SKM-1 treated with dmso at 0.1 percent for 144 hours (cell line): ENCODE results near the gene HSPB7.
A peak's percentile ranks its signal among the peaks of the same experiment; 100 is the strongest.
"Not testable (repeated sequence)": the region's sequence is repeated elsewhere in the genome, so short reads cannot be mapped to it uniquely, and the experiment has no call there.

ENCODE experiments used
- DNase-seq: peaks from one replicate; lab custom pipeline; 2025; ENCODE audit not compliant: unreplicated experiment; lab: John Stamatoyannopoulos, UW

The HSPB7 gene

DNA sequence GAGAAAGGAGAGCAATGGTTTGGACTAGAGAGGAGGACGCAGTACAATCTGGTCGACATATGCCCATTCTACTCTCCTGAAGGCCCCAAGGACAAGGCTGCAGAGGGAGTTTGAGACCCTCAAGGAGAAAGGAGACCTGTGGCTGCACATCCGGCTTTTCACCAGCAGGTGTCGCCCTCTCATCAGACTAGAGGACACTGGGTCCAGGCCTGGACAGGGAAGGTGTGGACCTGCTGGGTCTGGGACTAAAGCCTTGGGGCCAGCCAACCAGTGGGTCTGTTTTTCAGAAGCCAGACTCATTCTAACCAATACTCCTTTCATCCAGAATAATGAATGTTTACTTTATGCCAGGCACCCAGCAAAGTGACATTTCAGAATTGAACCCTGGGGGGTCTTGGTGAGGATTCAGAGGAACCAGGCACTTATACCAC is 8.8 kb downstream of the HSPB7 start:
- peak; percentile 45 for DNase-seq

DNA sequence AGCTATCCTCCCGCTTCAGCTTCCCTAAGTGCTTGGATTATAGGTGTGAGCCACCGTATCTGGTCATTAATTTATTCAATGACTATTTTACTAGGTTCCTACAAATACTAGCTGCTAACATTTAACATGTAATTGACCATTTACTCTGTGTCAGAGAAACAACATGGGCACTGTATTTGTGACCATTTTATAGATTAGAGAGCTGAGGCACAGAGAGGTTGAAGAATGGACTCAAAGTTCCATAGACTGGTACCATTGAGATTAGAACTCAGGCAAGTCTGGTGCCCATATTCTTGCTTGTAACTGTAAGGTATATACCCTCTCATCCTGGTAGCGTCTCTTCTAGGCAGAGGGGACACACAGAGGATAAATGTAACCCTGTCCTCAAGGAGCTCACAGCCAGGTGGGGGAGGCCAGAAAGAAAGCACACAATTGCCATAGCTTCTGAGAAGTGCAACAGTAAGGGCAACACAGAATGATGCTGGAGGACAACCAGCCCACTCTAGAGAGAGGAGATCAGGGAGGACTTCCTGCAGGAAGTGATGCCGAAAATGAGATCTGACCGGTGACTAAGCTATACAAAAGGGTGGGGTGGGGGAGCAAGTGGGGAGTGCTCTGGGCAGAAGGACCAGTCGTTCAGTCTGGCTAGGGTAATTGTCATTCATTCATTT is 10.0 kb downstream of the HSPB7 start:
- no peak for DNase-seq

DNA sequence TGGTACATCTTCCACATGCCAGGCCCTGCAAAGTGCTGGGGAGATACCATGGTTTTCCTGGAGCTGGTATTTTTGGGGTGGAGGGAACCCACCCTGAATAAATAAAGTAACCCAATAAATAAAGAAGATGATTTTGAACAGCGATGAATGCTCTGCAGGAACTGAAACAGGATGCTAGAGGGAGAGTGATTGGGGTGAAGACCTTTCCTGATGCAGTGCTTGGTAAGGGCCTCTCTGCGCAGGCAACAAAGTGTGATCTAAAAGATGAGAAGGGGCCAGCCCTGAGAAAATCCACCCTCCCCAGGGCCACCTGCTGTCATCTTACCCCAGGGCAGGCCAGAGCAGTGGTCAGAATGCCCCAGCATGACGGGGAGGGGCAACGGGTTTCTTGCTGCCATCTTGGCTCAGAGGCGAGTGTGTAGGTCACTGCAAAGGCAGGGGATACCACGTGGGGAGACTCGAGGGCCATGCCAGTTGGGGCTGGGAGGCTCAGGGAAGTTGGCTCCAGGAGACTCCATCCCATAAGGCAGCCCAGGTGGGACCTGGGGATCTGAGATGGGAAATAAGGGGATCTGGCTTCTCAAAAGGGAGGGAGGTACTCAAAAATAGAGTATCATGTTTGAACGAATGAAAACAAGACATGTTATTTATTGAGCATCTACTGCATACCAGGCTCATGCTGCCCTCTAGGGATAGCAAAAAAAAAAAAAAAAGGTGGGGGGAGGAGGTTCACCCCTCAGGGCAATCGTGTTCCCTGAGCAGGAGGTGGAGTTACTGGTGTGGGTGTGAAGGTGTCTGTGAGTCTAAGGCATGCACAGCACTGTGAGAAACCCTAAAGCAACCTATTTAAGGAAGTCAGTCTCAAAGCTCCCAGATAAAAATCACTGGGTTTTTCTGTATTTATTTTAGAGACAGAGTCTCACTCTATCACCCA is 11.0 kb downstream of the HSPB7 start:
- DNase-seq, result no peak

DNA sequence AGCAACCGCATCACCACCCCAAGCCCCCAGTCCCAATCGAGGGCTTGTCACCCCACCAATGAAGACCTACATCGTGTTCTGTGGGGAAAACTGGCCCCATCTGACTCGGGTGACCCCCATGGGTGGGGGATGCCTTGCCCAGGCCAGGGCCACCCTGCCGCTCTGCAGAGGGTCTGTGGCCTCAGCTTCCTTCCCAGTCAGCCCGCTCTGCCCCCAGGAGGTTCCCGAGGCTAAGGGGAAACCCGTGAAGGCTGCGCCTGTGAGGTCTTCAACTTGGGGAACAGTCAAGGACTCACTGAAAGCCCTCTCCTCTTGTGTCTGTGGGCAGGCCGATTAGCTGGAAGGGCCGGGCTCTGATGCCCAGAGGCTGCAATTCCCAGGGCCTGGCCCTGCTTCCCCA is 11.8 kb downstream of the HSPB7 start:
- DNase-seq, result no peak

DNA sequence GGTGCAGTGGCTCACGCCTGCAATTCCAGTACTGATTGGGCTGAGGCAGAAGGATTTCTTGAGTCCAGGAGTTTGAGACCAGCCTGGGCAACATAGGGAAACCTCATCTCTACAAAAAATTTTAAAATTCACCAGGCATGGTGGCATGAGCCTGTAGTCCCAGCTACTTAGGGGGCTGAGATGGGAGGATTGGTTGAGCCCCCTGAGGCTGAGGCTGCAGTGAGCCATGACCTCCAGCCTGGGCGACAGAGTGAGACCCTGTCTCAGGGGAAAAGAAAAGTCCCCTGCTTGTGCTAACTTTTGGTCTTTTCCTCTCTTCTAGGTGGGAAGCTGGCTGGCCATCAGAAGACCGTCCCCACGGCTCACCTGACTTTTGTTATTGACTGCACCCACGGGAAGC is 12.2 kb downstream of the HSPB7 start:
- DNase-seq, result no peak

DNA sequence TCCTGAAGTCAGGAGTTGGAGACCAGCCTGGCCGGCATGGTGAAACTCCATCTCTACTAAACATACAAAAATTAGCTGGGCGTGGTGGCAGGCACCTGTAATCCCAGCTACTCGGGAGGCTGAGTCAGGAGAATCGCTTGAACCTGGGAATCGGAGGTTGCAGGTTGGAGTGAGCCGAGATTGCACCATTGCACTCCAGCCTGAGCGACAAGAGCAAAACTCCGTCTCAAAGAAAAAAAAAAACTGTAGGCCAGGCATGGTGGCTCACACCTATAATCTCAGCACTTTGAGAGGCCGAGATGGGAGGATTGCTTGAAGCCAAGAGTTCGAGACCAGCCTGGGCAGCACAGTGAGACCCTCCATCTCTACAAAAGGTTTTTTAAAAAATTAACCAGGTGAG is 16.6 kb downstream of the HSPB7 start:
- DNase-seq, result not testable (repeated sequence)

DNA sequence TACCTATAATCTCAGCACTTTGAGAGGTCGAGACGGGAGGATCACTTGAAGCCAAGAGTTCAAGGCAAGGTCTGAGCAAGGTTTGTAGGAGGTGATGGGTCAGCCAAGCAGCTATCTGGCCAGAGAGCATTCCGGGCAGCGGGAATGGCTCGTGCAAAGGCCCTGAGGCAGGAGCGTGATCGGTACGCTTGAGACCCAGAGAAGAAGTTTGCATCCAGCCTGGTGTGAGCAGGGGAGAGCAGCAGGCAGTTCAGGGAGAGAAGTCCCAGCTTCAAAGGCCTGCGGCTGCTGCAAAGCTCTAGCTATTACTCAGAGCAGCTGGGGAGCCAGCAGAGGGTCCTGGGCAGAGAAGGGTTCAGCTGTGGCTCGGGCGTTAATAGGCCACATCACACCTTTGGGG is 18.9 kb downstream of the HSPB7 start:
- no peak for DNase-seq

DNA sequence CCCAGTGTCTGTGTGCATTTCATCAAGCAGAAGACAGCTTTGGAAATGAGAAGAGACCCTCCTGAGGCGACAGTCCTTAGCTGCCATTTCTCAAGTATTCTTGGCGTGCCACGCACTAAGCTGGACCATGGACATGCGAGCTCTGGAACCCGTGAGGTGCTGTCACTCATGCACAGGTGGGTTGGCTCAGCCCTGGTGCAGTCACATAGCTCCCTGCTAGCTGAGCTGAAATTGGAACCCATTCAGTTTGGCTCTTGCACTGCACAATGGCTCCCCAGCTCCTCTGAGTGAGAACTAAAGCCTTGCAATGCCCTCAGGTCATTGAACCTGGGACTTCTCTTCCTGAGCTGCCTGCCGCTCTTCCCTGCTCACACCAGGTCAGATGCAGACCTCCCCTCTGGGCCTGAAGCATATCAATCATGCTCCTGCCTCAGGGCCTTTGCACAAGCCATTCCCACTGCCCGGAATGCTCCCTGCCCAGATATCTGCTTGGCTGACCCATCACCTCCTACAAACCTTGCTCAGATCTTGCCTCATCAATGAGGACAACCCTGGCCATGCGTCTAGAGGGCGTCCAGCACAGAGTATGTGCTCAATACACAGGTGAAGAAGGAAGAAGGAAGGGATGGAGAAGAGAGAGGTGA is 20.1 kb downstream of the HSPB7 start:
- DNase-seq, result no peak

DNA sequence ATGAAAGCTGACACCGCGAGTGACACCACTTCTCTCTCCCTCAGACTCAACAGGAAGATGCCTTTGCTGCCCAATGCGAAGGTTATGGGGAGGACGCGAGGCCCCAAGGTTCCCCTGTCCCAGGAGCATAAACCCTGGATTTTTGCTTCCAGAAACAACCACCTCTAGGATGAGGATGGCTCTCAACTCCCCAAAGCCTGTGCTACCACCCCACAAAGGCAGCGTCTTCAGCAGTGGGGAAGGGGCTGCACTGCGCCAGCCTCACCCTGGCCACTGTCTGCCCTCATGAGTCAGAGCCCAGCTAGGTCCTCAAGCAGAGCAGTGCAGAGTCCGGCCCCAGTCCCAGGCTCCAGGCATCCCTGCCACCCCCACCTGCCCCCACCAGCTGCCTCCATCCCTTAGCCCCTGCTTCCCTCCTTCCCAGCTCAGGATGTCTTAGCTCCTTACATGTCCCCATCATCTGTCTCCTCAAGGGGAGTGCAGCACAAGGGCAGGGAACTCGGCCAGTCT is 20.7 kb downstream of the HSPB7 start:
- no peak for DNase-seq

DNA sequence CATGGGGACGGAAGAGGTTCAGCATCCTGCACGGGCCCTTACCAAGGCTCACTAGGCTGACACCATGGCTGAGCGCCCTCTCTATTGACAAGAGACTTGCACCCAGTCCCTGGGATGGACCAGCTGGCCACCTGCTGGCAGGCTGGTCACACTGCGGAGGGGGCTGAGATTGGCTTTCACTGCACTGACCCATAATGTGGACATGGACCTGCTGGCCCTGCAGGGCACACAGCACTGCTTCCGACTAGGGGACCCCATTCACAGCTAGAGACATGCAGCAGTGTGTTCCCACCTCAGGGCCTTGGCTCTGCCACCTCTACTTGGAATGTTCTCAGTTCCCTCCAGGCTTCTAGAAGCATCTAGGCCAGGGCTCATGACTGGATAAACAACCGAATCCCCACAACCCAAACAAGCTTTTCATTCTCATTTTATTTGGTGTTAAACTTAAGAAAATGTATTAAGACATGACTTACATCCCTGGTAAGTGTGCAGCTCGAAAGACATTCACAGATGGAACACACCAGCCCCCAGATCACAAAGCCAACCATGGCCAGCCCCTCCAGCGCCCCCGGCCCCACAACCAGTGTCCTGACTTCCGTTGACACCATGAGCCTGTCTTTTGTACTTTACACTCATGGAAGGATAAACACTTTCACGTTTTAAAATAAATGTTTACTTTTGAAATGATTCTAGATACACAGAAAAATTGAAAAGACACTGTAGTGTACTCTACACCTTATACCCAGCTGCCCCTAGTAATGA is 23.1 kb downstream of the HSPB7 start:
- peak; percentile 6 for DNase-seq

DNA sequence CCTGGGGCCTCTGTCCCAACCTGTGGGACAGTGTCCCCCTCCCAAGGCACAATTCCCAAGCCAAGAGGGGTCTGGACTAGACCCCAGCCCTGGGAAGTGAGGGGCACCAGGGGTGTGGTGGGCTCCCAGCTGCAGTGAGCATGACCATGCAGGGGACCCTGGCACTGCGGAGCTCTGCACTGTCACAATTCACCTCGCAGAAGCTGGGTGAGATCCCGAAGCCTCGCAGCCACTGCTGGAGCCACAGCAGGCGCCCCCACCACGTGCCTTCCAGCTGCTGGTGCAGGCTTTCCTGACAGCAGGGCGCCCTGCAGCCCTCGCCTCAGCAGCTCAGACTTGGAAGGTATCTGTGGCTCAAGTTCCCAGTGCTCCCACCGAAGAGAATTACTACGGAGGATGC is 23.8 kb downstream of the HSPB7 start:
- DNase-seq, result no peak

DNA sequence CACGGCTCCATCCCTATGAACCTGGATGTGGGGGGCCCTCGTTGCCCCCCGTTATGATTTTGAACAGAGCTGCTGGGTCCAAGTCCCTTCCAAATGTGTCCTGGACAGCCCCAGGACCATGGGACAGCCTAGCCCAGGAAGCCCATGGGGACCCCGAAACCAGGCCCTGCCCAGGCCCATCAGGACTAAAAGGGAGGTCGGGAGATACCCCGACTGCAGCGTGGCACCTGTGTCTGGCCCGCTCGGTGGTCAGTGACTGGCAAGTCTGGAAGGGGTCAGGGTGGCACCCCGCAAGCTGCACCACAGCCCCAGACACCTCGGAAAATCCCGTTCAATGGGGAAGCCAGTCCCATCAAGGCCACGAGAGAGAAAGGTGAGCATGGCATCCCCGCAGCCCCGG is 24.2 kb downstream of the HSPB7 start:
- no peak for DNase-seq

DNA sequence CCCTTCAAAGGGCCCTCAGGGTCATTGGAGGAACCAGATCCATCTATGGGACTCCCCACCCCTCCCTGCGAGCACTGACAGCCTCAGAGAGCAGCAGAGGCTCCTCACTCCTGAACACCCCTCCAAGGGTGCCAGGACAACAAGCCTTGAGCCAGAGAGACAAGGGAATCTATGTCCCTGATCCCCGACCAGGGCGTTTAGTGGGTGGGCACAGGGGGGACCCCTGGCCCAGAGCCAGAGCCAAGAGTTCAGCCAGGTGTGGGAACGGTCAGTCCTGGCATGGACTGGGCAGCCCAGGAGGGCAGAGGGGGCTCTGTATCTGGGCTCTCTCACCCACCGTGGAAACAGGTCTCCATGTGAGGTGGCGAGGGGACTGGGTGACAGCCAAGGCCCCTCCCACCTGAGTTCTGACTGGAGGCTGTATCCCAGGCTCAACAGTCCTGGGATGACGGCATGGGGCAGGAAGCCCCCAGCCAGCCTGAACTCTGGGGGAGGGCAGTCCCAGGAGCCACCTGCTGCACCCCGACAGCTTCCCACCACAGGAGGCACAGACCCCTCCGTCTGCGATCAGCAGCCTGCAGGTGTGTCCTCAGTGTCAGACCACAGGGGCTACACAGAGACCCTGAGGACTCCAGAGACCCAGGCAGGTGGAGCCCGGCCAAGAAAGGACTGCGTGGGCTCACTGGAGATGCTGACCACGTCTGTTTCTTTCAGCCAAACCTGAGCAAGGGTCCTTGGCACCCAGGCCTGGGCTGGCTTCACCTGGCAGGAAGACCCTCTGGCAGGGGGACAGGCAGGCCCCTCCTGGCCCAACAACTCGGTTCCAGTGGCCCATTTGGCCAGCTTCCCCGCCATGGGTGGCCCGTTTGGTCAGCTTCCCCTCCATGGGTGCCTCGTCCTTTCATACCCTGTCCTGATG is 25.0 kb downstream of the HSPB7 start:
- DNase-seq, result no peak

DNA sequence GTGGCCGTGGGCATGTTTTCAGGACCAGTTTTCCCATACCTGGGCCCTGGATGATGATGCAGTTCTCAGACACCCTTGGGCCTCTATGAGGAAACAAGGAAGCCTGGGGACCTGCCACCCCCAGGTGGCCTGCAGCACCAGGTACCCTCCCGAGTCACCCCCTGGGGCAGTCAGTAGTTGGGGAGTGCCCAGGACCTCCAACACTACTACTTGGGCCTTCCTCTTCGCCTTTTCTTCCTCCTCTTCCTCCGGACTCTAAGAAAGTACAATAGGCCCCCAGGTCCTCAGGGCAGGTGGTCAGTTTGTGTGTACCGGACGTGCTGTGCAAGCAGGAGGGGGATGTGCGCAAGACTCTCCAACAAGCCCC is 25.7 kb downstream of the HSPB7 start:
- DNase-seq, result no peak

DNA sequence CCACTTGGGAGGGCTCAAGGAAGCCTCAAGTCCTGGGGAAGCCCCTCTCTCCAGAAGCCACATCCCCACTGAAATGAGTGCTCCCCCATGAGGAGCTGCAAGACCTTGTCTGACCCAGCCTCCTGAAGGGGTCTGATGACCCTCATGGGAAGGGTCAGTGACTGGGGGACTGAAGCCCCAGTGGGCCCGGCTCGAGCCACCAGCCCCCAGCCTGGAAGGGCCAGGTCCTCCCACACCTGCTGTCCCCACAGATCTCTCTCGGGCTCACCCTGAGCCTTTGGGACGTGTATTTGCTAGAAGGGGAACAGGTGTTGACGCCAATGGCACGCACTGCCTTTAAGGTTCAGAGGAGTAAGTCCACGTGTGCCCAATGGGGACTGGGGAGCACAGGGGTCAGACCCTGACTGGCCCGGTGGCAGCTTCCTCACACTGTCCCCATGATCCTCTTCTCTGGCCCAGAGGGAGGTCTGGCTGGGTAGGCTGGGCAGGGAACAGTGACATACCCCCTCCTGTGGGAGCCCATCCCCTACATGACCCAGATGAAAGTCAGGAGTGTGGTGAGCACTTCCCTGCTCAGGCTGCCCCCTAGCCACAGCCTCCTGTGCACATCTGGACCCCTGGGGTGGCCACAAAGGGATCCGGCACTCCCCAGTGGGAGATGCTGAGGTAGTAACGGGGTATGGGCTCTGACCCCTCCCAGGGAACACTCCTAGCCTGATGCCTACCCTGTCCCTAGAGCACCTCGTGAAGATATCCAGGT is 26.2 kb downstream of the HSPB7 start:
- no peak for DNase-seq

DNA sequence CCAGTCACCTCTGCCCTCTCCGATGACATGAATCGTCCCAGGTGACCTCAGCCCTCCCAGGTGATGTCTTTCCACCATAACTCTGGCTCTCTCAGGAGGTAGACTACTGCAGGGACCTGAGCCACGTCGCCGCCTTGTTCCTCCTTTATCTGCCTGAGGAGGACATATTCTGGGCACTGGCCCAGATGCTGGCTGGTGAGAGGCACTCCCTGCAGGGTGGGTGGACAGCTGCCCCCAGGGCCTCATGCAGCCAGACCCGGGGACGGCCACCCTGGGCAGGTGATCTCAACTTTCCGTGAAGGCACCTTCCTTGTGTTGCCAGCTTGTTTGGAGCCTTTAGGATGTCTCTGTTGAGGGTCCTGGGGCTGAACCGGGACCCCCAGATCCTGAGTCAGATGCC is 28.1 kb downstream of the HSPB7 start:
- DNase-seq, result no peak

DNA sequence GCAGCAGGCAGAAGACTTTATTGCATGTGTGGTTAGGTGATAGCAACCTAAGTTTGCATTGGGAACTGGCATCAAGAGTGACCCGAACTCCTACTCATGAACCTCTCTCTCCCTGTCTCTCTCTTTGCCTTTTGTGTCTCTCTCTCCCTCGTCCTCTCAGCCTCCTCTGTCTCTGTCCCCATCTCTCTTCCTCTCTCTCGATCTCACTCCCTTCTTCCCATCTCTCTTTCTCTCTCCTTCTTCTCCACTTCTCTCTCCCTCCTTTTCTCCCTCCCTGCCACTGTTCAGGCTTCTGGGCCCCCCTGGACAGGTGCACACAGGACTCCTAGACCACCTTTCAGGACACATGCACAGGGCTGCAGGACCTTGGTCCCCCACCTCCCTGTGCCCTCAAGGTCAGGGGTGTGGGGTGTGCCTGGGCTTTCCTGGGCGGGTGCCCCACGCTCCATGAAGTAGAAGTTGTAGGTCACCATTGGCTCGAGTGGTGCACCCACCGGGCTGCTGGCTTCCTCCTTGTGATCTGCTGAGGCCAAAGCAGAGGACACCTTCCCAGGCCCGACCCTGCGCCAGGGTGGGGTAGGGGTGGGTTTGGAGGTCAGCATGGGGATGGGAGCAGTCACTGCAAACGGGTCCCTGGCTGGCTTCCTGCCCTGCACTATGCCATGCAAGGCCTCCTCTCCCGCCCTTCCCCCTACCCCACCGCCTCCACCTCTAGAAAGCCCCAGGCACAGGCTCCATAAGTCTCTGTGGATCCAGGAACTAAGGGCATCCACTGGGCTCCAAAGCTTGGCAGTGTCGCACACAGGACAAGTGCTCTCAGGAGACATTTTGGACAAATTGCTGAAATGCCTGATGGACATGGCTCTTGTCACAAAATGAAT is 28.7 kb downstream of the HSPB7 start:
- DNase-seq, result no peak

DNA sequence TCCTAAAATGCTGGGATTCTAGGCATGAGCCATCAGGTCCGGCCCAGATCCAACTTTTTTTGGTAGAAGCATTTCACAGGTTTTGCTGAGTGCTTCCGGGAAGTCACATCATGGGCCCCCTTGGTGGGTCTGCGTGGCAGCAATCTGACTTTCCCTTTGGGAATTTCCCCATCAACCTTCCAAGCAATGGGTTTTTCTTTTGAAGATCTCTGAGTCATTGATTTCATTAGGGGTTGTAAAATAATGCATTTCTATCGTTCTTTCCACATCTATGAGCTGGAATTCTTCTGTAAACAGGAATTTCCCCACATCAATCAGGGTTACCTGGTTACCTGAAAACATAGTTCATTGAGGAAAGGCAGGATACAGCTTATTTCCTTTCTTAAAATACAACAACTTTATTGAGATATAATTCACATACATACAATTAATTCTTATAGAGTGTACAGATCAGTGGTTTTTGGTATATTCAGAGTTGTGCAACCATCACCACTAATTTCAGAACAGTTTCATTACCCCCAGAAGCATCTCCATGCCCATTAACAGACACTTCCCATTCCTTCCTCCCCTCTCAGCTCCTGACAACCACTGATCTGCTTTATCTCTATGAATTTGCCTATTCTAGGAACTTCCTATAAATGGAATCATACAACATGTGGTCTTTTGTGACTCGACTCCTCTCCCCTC is 32.1 kb downstream of the HSPB7 start:
- peak; percentile 13 for DNase-seq
